UCSD-AML1 (cell line): ENCODE results near the gene SYTL2.

Experiments
- DNase-seq: peaks from one replicate; lab custom pipeline; 2025; ENCODE audit not compliant: unreplicated experiment; lab: John Stamatoyannopoulos, UW

SYTL2 gene

DNA sequence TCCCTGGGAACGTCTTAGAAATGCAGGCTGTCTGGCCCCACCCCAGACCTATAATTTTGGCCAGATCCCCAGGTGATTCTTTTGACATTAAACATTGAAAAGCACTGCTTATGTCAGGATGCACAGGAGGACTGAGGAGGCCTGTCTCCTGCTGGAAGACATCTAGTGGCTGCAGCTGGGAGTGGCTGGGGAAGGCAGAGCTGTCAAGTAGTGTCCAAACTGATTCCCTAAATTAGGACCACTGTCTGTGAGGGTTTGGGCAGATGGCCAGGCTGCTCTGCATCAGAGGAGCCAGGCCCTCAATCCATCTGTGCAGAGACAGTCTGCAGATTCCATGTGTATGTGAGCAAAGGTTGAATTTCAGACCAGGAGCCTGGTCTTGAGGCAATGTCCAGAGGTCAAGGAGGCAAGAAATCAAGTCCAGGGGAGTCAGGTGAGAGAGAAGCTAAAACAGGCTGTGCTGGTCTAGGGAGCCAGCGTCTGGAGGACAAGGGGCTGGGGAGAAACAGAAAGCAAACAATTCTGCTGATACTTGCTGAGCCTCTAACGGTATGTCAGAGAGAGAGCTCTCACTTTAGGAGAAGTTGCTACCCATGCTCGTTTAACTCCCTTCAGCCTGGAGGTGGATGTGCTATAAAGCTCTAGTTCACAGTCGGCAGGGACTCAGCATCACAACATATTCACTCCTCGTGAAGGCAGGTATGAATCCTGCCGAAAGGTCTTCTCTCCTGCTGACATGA lies 15.3 kb upstream of the SYTL2 start:
- DNase-seq = no peak

- no peak for DNase-seq
These were observed 14.7 kb upstream of the SYTL2 start for GRCh38 chr11:85825616-85826015.

DNA sequence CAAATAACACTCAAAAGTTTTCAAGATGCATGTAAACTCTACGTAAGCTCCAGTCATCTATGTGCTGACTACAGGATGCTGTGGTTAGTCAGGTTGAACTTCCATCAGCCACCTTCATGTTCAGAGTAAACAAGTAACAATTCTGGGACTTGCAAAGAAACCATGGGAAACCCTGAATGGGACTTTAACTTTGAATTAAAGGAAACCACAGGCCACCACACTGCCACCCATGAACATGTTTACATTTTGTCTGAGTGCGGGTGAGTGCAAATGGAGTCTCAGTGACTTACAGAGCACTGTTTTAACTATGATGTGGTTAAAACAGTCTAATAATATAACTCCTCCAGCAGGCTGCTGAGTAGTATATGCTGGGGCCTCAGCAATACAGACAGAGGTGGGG lies 12.9 kb upstream of the SYTL2 start:
- DNase-seq = no peak

DNA sequence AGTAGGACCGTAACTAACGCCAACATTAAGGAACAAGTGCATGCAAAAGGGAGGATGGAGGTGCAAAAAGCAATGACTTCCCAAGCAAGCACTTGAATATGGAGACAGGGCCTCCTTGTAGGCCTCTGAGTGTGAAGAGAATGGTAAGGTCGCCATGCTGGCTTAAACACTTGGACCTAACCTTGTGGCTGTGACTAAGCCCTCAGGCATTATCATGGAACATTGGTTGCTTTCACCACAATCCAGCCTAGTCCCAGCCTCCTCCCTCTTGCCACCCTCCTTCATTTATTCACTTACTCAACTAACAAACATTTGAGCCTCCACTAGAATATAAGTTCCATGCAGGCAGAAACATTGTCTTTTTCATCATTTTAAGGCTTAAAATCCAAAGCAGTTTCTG lies 11.9 kb upstream of the SYTL2 start:
- no peak for DNase-seq

GRCh38 chr11:85821636-85822035 lies 10.7 kb upstream of the SYTL2 start:
- no peak for DNase-seq

- no peak for DNase-seq
These were observed 8.5 kb upstream of the SYTL2 start for GRCh38 chr11:85819441-85819840.

GRCh38 chr11:85815186-85815931 lies 4.4 kb upstream of the SYTL2 start:
- no peak for DNase-seq

GRCh38 chr11:85813721-85814120 lies 2.8 kb upstream of the SYTL2 start:
- no peak for DNase-seq

DNA sequence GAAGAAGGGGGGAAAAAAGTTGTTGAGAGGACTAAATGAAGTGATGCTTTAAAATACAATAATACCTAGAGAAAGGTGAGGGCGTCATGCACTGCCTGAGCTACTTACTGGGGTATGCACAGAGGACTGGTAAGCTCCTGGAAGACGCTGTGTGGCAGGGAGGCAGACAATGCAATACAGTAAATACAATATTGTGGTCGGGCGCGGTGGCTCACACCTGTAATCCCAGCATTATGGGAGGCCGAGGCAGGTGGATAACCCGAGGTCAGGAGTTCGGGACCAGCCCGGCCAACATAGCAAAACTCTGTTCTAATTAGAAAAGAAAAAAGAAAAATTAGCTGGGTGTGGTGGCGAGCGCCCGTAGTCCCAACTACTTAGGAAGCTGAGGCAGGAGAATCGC lies 683 bp upstream of the SYTL2 start:
- no peak for DNase-seq

DNA sequence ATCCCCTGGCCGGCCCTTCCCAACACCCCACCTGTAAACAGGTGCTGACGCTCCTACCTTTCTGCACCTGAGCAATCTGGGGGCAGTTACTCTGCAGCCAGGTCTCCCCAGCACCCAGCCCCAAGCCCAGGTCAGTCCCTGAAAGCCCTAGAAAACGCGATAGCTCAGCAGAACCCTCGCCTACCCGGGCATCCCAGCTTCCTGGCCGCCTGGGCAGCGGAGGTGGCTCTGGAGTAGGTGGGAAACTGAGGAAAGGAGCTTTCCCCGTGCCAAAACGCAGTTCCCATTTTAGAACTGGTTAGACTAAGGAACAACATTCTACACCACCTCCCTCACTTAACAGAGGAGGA lies 445 bp downstream of the SYTL2 start:
- no peak for DNase-seq

GRCh38 chr11:85809863-85810262 lies 1.1 kb downstream of the SYTL2 start:
- DNase-seq = no peak

DNA sequence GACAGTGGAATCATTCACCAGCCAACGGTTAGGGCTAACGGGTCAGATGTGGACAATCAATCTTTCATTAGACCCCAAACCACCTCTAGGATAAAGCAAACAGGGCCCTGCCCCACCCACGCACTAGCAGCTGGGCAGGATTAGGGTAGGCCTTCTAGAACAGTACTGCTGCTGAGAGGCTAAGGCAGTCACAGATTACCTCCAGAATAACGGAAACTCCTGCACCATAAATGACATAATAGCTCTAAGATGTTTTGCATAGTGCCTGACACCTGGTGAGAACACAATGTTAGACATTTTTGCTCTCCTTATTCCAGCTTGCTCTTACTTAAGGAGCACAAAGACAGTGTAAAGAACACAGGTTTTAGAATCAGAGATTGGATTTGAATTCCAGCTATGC lies 1.8 kb downstream of the SYTL2 start:
- DNase-seq = no peak

GRCh38 chr11:85806876-85807275 lies 4.1 kb downstream of the SYTL2 start:
- DNase-seq = no peak

GRCh38 chr11:85806016-85806415 lies 4.9 kb downstream of the SYTL2 start:
- DNase-seq = no peak

- DNase-seq = no peak
These were observed 5.6 kb downstream of the SYTL2 start for GRCh38 chr11:85805387-85805786.

DNA sequence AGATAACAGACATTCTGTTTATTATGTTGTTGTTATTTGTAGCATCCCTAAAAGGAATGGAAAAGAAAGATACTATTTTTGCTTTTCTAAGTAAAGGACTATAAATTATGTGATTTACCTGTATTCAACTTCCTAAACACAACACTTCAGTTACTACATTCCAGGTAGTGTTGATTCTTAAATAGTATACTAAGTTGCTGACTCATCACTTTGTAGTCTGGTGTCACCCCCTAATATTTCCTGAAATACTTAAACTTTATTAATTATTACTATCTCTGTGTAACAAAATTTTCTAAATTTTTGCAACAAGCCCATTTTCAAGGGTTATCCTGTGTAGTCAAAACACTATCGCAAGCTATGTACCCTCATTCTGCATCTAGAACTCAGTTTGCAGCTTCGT lies 7.0 kb downstream of the SYTL2 start:
- no peak for DNase-seq

- DNase-seq = no peak
These were observed 7.6 kb downstream of the SYTL2 start for GRCh38 chr11:85803303-85803702.

- DNase-seq = no peak
These were observed 9.4 kb downstream of the SYTL2 start for GRCh38 chr11:85801527-85801926.

GRCh38 chr11:85800595-85801342 lies 10.2 kb downstream of the SYTL2 start:
- DNase-seq = no peak

- DNase-seq = no peak
These were observed 11.8 kb downstream of the SYTL2 start for GRCh38 chr11:85799142-85799541.

DNA sequence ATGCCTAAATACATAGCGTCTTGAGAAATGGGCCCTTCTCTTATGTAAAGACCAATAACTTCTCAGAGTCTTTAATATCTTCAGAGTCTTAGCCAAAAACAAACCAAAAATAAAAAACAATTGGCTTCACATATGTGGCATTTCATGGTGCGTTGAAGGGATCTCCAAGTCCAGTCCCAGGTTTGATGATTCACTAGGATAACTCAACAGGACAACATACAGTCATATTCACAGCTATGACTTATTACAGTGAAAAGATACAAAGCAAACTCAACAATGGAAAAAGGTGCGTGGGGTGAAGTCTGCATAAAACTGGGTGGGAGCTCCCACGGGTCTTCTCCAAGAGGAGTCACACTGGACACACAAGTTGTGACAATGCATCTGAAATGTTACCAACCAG lies 12.6 kb downstream of the SYTL2 start:
- no peak for DNase-seq
